ENCODE results near the gene ZNF101. TPM values are rescaled to one million over a fixed set of nuclear protein-coding genes. Genes with fewer than 3 reads are reported as not detected.

ZNF101 gene
- total and polyA plus RNA-seq, 9 of the 15 experiments (the other 6 are each of a cell fraction or from before 2014, with no cell fraction given): 9.6 to 20.3 (median 12.4) TPM

DNA sequence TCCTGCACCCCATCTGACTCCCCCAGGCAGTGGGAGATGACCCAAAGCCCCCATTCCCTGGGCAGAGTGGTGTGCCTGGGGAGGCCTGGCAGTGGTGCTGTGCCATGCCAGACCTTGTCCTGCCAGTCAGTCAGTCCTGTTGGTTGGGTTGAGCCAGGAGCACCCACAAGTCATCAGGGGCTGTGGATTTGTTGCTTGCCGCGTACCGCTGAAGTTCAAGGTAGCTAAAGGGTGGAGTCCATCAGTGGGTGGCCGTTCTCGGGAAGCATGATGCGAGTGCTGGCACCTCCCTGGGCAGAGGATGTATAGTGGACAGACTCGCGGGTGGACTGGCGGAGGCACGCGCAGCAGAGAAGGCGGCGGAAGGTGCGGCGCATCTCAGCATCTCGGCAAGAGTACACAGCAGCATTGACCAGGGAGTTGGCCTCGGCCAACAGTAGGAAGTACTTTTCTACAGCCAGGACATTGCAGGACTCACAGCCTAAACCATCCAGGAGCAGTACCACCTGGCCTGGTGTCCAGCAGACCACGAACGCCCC is 44.5 kb upstream of the ZNF101 start:
- ChIA-PET POLR2A (interaction anchor here (1.0 kb wide), 1 partner anchor 9 kb away, joined by 4 read pairs; no protein-coding TSS in a partner anchor), CTCF (ENCODE audit: low intra/inter-chr PET ratio) (no interaction called here)
- Histone ChIP-seq H3K9me1 (ENCODE audit: control insufficient read depth, insufficient read depth, low read length) (no peaks in the 10 kb centered on the region), H3K27ac (ENCODE audit: extremely low read depth, low read depth, low read length) (no peak overlapping the region), H2AFZ (ENCODE audit: low read depth, low read length) (no peak overlapping the region), H3K4me1 (replicated peaks in 1 of 2; ENCODE audit: control insufficient read depth in 2 of 2, insufficient read depth in 2 of 2, low read length in 2 of 2) (peaks cover 4 to 27% of the 10 kb centered on the region in 2 experiments), H3K4me3 (no peak overlapping the region), H3K9ac (ENCODE audit: insufficient read depth in 1 of 2, low read depth in 2 of 2, low read length in 2 of 2) (peak overlapping the region in 1 of 2 experiments; percentile 76; a peak in 2 of 4 replicates), H3K27me3 (ENCODE audit: control insufficient read depth in 2 of 2, insufficient read depth in 2 of 2, low read length in 2 of 2) (no peaks in the 10 kb centered on the region; a peak in 1 of 5 replicates), H3K4me2 (ENCODE audit: insufficient read depth, low read length) (no peak overlapping the region), H3K36me3 (ENCODE audit: control insufficient read depth, insufficient read depth, low read length) (no peaks in the 10 kb centered on the region), H3K79me2 (ENCODE audit: control insufficient read depth, insufficient read depth, low read length) (no peaks in the 10 kb centered on the region), H3K9me3 (replicated peaks; ENCODE audit: control insufficient read depth, insufficient read depth, low read depth, low read length) (no peaks in the 10 kb centered on the region), H4K20me1 (replicated peaks; ENCODE audit: control insufficient read depth, insufficient read depth, low read length) (no peaks in the 10 kb centered on the region)
- BruUV-seq (replicated peaks): no TSS peak
- TF ChIP-seq POLR2G (IDR thresholded peaks at IDR 0.05; ENCODE audit: low read depth, low read length) (peak; percentile 18; the same call in 1 of the 2 replicates), NR0B1 (IDR thresholded peaks at IDR 0.05; ENCODE audit: partially characterized antibody) (no peak)
- TF ChIP-seq, protein P1, sequence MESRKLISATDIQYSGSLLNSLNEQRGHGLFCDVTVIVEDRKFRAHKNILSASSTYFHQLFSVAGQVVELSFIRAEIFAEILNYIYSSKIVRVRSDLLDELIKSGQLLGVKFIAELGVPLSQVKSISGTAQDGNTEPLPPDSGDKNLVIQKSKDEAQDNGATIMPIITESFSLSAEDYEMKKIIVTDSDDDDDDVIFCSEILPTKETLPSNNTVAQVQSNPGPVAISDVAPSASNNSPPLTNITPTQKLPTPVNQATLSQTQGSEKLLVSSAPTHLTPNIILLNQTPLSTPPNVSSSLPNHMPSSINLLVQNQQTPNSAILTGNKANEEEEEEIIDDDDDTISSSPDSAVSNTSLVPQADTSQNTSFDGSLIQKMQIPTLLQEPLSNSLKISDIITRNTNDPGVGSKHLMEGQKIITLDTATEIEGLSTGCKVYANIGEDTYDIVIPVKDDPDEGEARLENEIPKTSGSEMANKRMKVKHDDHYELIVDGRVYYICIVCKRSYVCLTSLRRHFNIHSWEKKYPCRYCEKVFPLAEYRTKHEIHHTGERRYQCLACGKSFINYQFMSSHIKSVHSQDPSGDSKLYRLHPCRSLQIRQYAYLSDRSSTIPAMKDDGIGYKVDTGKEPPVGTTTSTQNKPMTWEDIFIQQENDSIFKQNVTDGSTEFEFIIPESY (CRISPR knock-in tag; IDR thresholded peaks at IDR 0.05): peak; percentile 57; the same call in 1 of the 2 replicates
- no peak for ATAC-seq
- 81% methylated on average over 17 of the region's 19 CpGs for WGBS (ENCODE audit: insufficient coverage, low coverage, missing lambda C conversion rate)
- no peak for DNase-seq (ENCODE audit: extremely low read depth in 1 of 4, low spot score in 3 of 4)
- in situ Hi-C loops (cut with MboI): no loop called here
- intact Hi-C loops (cut with micrococcal nuclease): no loop called here
- FAIRE-seq: no peak
